DOHH2 (cell line): Measurements from ENCODE around the gene RILPL1.

Experiments used
- CTCF ChIP-seq: fragments of 200-600 bp; sonication (generic); IDR thresholded peaks from one replicate; pipeline ENCODE4 v1.5.1; 2014; ENCODE audit warnings: antibody characterized with exemption, mild to moderate bottlenecking, low read depth, low read length; ENCODE audit not compliant: poor library complexity, severe bottlenecking
- EZH2phosphoT487 ChIP-seq: fragments of 200-600 bp; sonication (generic); IDR thresholded peaks from 2 replicates; pipeline ENCODE4 v1.6.1; 2017; ENCODE audit warnings: borderline replicate concordance, mild to moderate bottlenecking, antibody characterized with exemption, low read length, moderate library complexity, mixed read lengths

GRCh38 chr12:123548107-123548506 lies 14.6 kb upstream of the RILPL1 start:
- TF ChIP-seq CTCF (no peak), EZH2phosphoT487 (no peak)
